Measurements from ENCODE around the gene NAPB.

The NAPB gene

GRCh38 chr20:23459461-23460150 lies 38.3 kb upstream of the NAPB start:
- H3K4me2 ChIP-seq (ENCODE audit: low read depth, low read length, poor library complexity, severe bottlenecking): no peak overlapping the region
- no peaks in the 10 kb centered on the region for H3K36me3 ChIP-seq (ENCODE audit: insufficient read depth, low read length)
- H4K20me1 ChIP-seq (ENCODE audit: insufficient read depth, low read length, poor library complexity, severe bottlenecking): no peaks in the 10 kb centered on the region
- H3K9me2 ChIP-seq (replicated peaks; ENCODE audit: low read depth, low read length): no peaks in the 10 kb centered on the region
- H2AFZ ChIP-seq (ENCODE audit: low read length): 0 out of 2 replicates have a peak overlapping the region, but pooled peaks have one; percentile 29
- H3K79me2 ChIP-seq (ENCODE audit: insufficient read depth, low read length): no peaks in the 10 kb centered on the region
- TF ChIP-seq CTCF (conservative IDR thresholded peaks at IDR 0.05; ENCODE audit: low read length) (no peak), EZH2phosphoT487 (IDR thresholded peaks at IDR 0.05; ENCODE audit: borderline replicate concordance) (no peak)
- no peaks in the 10 kb centered on the region for H3F3A ChIP-seq (ENCODE audit: low read depth)
- H3K27me3 ChIP-seq (ENCODE audit: insufficient read depth, low read length, poor library complexity, severe bottlenecking): no peaks in the 10 kb centered on the region
- H3K9me3 ChIP-seq (ENCODE audit: insufficient read depth, low read depth, low read length): no peaks in the 10 kb centered on the region
- H3K4me3 ChIP-seq (ENCODE audit: low read length, poor library complexity, severe bottlenecking): no peak overlapping the region
- H3K4me1 ChIP-seq (ENCODE audit: insufficient read depth, low read length, poor library complexity, severe bottlenecking): peaks cover 20% of the 10 kb centered on the region
- no peak overlapping the region for H3K9ac ChIP-seq (ENCODE audit: low read depth, low read length, poor library complexity, severe bottlenecking)

- no peak for TF ChIP-seq CTCF (conservative IDR thresholded peaks at IDR 0.05; ENCODE audit: low read length)
- no peak for TF ChIP-seq EZH2phosphoT487 (IDR thresholded peaks at IDR 0.05; ENCODE audit: borderline replicate concordance)
- Histone ChIP-seq H3F3A (ENCODE audit: low read depth) (no peaks in the 10 kb centered on the region), H3K4me2 (ENCODE audit: low read depth, low read length, poor library complexity, severe bottlenecking) (peak overlapping the region; percentile 71)
Measured at GRCh38 chr20:23456873-23457272, 35.6 kb upstream of the NAPB start.

GRCh38 chr20:23456409-23456808 lies 35.1 kb upstream of the NAPB start:
- Histone ChIP-seq H3K9me3 (ENCODE audit: insufficient read depth, low read depth, low read length) (no peaks in the 10 kb centered on the region), H4K20me1 (ENCODE audit: insufficient read depth, low read length, poor library complexity, severe bottlenecking) (no peaks in the 10 kb centered on the region), H3K4me1 (ENCODE audit: insufficient read depth, low read length, poor library complexity, severe bottlenecking) (peaks cover 24% of the 10 kb centered on the region), H3K27me3 (ENCODE audit: insufficient read depth, low read length, poor library complexity, severe bottlenecking) (no peaks in the 10 kb centered on the region), H2AFZ (ENCODE audit: low read length) (peak overlapping the region; percentile 89), H3K4me3 (ENCODE audit: low read length, poor library complexity, severe bottlenecking) (peak overlapping the region; percentile 50), H3K9ac (ENCODE audit: low read depth, low read length, poor library complexity, severe bottlenecking) (peak overlapping the region; percentile 65), H3K36me3 (ENCODE audit: insufficient read depth, low read length) (no peaks in the 10 kb centered on the region), H3K79me2 (ENCODE audit: insufficient read depth, low read length) (no peaks in the 10 kb centered on the region), H3K9me2 (replicated peaks; ENCODE audit: low read depth, low read length) (no peaks in the 10 kb centered on the region), H3K4me2 (ENCODE audit: low read depth, low read length, poor library complexity, severe bottlenecking) (peak overlapping the region; percentile 71), H3F3A (ENCODE audit: low read depth) (no peaks in the 10 kb centered on the region)
- TF ChIP-seq CTCF (conservative IDR thresholded peaks at IDR 0.05; ENCODE audit: low read length) (no peak), EZH2phosphoT487 (IDR thresholded peaks at IDR 0.05; ENCODE audit: borderline replicate concordance) (no peak)

More at GRCh38 chr20:23456873-23457272, 35.6 kb upstream of the NAPB start:
- Histone ChIP-seq H3K4me1 (ENCODE audit: insufficient read depth, low read length, poor library complexity, severe bottlenecking) (peaks cover 24% of the 10 kb centered on the region), H3K9me2 (replicated peaks; ENCODE audit: low read depth, low read length) (no peaks in the 10 kb centered on the region), H3K27me3 (ENCODE audit: insufficient read depth, low read length, poor library complexity, severe bottlenecking) (no peaks in the 10 kb centered on the region), H3K79me2 (ENCODE audit: insufficient read depth, low read length) (no peaks in the 10 kb centered on the region), H3K36me3 (ENCODE audit: insufficient read depth, low read length) (no peaks in the 10 kb centered on the region), H3K9me3 (ENCODE audit: insufficient read depth, low read depth, low read length) (no peaks in the 10 kb centered on the region), H2AFZ (ENCODE audit: low read length) (peak overlapping the region; percentile 89), H4K20me1 (ENCODE audit: insufficient read depth, low read length, poor library complexity, severe bottlenecking) (no peaks in the 10 kb centered on the region), H3K4me3 (ENCODE audit: low read length, poor library complexity, severe bottlenecking) (peak overlapping the region; percentile 35), H3K9ac (ENCODE audit: low read depth, low read length, poor library complexity, severe bottlenecking) (no peak overlapping the region)
